Stimulated activated CD8-positive, alpha-beta memory T cell treated with anti-CD3 and anti-CD28 coated beads, Interleukin-2, amount 100 ng/mL, for 48 hours (primary cell): Measurements from ENCODE around the gene GOLGA6L24.
A peak's percentile ranks its signal among the peaks of the same experiment; 100 is the strongest.
"Not testable (repeated sequence)": the region's sequence is repeated elsewhere in the genome, so short reads cannot be mapped to it uniquely, and the experiment has no call there.

Experiments used
- DNase-seq, 2 donors: peaks; one replicate each; pipeline ENCODE4 v3.0.0-alpha.2; 2020; ENCODE audit warnings: low read depth in 2 of 2

Gene GOLGA6L24

GRCh38 chr15:28357984-28358383 lies at the start of gene GOLGA6L24:
GOLGA6L24 (minus strand) TSS chr15:28358084; CDS start chr15:28358023, 61 bp downstream.
- not testable (repeated sequence) for DNase-seq

- not testable (repeated sequence) for DNase-seq
Measured at GRCh38 chr15:28402774-28403435, 45.0 kb upstream of the GOLGA6L24 start.

GRCh38 chr15:28396022-28396421 lies 38.1 kb upstream of the GOLGA6L24 start:
- not testable (repeated sequence) for DNase-seq

- DNase-seq = not testable (repeated sequence)
Measured at GRCh38 chr15:28380053-28380452, 22.2 kb upstream of the GOLGA6L24 start.

GRCh38 chr15:28378364-28378763 lies 20.5 kb upstream of the GOLGA6L24 start, which contains the start of gene GOLGA8F:
GOLGA8F (plus strand) TSS chr15:28378664; CDS start chr15:28378762, 98 bp downstream.
- not testable (repeated sequence) for DNase-seq

GRCh38 chr15:28365502-28365901 lies 7.6 kb upstream of the GOLGA6L24 start:
- DNase-seq = not testable (repeated sequence)

- DNase-seq = not testable (repeated sequence)
Measured at GRCh38 chr15:28322129-28322588, 35.7 kb downstream of the GOLGA6L24 start, which contains the start of gene HERC2. HERC2 (minus strand) TSS chr15:28322179; CDS start chr15:28321433, 746 bp downstream.

GRCh38 chr15:28321358-28322078 lies 36.4 kb downstream of the GOLGA6L24 start:
- DNase-seq = peak in 1 of 2 donors; percentile 3

- not testable (repeated sequence) for DNase-seq
Measured at GRCh38 chr15:28319725-28320124, 38.2 kb downstream of the GOLGA6L24 start.

GRCh38 chr15:28318828-28319227 lies 39.1 kb downstream of the GOLGA6L24 start:
- DNase-seq = not testable (repeated sequence)

- DNase-seq = not testable (repeated sequence)
Measured at GRCh38 chr15:28318122-28318521, 39.8 kb downstream of the GOLGA6L24 start.

- DNase-seq = not testable (repeated sequence)
Measured at GRCh38 chr15:28316958-28317357, 40.9 kb downstream of the GOLGA6L24 start.

- DNase-seq = not testable (repeated sequence)
Measured at GRCh38 chr15:28310454-28310853, 47.4 kb downstream of the GOLGA6L24 start.

GRCh38 chr15:28308718-28309117 lies 49.2 kb downstream of the GOLGA6L24 start:
- DNase-seq = not testable (repeated sequence)
